ENCODE data around the gene COL9A3. TPM values are rescaled to one million over a fixed set of nuclear protein-coding genes. Genes with fewer than 3 reads are reported as not detected.

The COL9A3 gene
- total RNA-seq, 1 experiment from 2014 or later, result 150 TPM

DNA sequence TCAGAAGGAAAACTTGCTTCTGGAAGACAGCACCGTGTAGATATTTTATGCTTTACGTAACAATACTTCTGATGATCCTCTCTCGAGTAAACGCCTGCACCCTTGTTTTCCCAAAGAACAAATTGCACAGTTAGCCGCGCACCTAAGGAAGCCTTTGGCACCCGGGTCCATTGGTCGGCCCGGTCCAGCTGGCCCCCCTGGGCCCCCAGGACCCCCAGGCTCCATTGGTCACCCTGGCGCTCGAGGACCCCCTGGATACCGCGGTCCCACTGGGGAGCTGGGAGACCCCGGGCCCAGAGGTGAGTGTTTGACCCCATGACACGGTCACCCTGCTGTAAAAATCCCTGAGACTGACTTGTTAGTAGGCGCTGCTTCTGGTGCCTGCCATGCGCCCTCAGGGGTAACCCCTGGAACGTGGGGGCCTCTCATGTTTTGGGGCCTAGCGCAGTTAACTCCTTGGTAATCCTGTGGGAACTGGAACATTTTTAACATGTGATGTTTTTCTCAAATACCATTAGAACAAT is 20.2 kb downstream of the COL9A3 start:
- H2AFZ ChIP-seq (ENCODE audit: low read length), result no peak overlapping the region
- H3K4ac ChIP-seq (ENCODE audit: low read depth, low read length), result no peak overlapping the region
- H2BK120ac ChIP-seq (ENCODE audit: low read depth, low read length, poor library complexity, severe bottlenecking), result no peak overlapping the region
- peaks cover 2% of the 10 kb centered on the region; the same call in 1 of the 2 replicates for H3K4me1 ChIP-seq (ENCODE audit: insufficient read depth, low read length)
- Mint-ChIP-seq H3K4me3 (no peak overlapping the region), H3K4me1 (peaks cover 8 to 25% of the 10 kb centered on the region in 2 experiments), H3K27me3 (ENCODE audit: low read depth) (no peaks in the 10 kb centered on the region), H3K36me3 (ENCODE audit: insufficient read depth in 1 of 3, low read depth in 3 of 3) (peaks cover 2 to 69% (median 59%) of the 10 kb centered on the region in 3 experiments; a peak in 5 of 7 replicates), H3K27ac (peak overlapping the region in 1 of 3 experiments; percentile 65; a peak in 1 of 7 replicates), H3K9me3 (0 out of 5 replicates have a peak, but pooled peaks cover 0 to 3% of the 10 kb centered on the region in 2 experiments)
- H3K9me3 ChIP-seq (ENCODE audit: control insufficient read depth, low read depth, low read length), result no peaks in the 10 kb centered on the region
- H2BK5ac ChIP-seq (ENCODE audit: insufficient read length, low read length), result no peak overlapping the region
- H3K79me2 ChIP-seq (ENCODE audit: insufficient read depth, low read length), result no peaks in the 10 kb centered on the region
- H3K23ac ChIP-seq (ENCODE audit: insufficient read length, low read depth, low read length), result no peak overlapping the region
- no peak overlapping the region for H3K18ac ChIP-seq (ENCODE audit: insufficient read length, low read depth, low read length)
- DNase-seq, result no peak
- no CpG with 5 or more reads among the region's 19 CpGs for WGBS (ENCODE audit: extremely low coverage, insufficient read length, low lambda C conversion rate)
- H2AK5ac ChIP-seq (ENCODE audit: insufficient read length, low read length), result no peak overlapping the region
- no peak overlapping the region for H2BK12ac ChIP-seq (ENCODE audit: insufficient read length, low read depth, low read length)
- H3K56ac ChIP-seq (ENCODE audit: insufficient read length, low read depth, low read length), result no peak overlapping the region
- no peak for TF ChIP-seq CTCF (conservative IDR thresholded peaks at IDR 0.05)
- H3K23me2 ChIP-seq (ENCODE audit: insufficient read length, low read depth, low read length, poor library complexity, severe bottlenecking), result no peaks in the 10 kb centered on the region
- H3K27ac ChIP-seq (ENCODE audit: insufficient read length, low read depth, low read length), result no peak overlapping the region
- H3K27me3 ChIP-seq (ENCODE audit: insufficient read depth, low read length), result no peaks in the 10 kb centered on the region
- H4K20me1 ChIP-seq (ENCODE audit: control insufficient read depth, insufficient read depth, insufficient read length), result no peaks in the 10 kb centered on the region
- H2BK15ac ChIP-seq (ENCODE audit: low read depth, low read length), result no peak overlapping the region
- no peak overlapping the region for H4K91ac ChIP-seq (ENCODE audit: insufficient read length, low read depth, low read length)
- no peaks in the 10 kb centered on the region for H3K79me1 ChIP-seq (ENCODE audit: insufficient read depth, low read depth, low read length, poor library complexity, severe bottlenecking)
- H4K8ac ChIP-seq (replicated peaks; ENCODE audit: insufficient read length, low read depth, low read length), result no peak overlapping the region
- H3T11ph ChIP-seq (ENCODE audit: low read length), result no peak overlapping the region
- H2BK20ac ChIP-seq (ENCODE audit: low read depth, low read length, poor library complexity, severe bottlenecking), result no peak overlapping the region
- no peak overlapping the region for H3K14ac ChIP-seq (ENCODE audit: insufficient read depth, low read length)
- no peak overlapping the region for H3K9ac ChIP-seq (ENCODE audit: extremely low read depth, insufficient read length, low read length)
- no peak overlapping the region for H3K4me2 ChIP-seq (ENCODE audit: insufficient read depth, insufficient read length, low read length)
- H4K5ac ChIP-seq (ENCODE audit: insufficient read length, low read depth, low read length), result no peak overlapping the region

Data from H9 (cell line).